GM23248 (cell line): ENCODE data around the gene KCNG2. TPM values are rescaled to one million over a fixed set of nuclear protein-coding genes. Genes with fewer than 3 reads are reported as not detected.

Source experiments
- DNase-seq: peaks from one replicate; pipeline ENCODE4 v3.0.0-alpha.2; 2015
- H2AFZ ChIP-seq: fragments of 200-600 bp; sonication (generic); 2 replicates; pipeline ENCODE4 v1.6.1; 2016; ENCODE audit warnings: antibody characterized with exemption
- H3F3A ChIP-seq: fragments of 200-600 bp; sonication (generic); 2 replicates; pipeline ENCODE4 v1.6.1; 2016; ENCODE audit warnings: mild to moderate bottlenecking, antibody characterized with exemption, mixed run types; ENCODE audit not compliant: insufficient read depth
- H3K27ac ChIP-seq: fragments of 200-600 bp; sonication (generic); 2 replicates; pipeline ENCODE4 v1.5.1; 2016; ENCODE audit warnings: mild to moderate bottlenecking
- H3K27me3 ChIP-seq: fragments of 200-600 bp; sonication (generic); replicated peaks from 2 replicates; pipeline ENCODE4 v1.6.1; 2016; ENCODE audit warnings: mild to moderate bottlenecking; ENCODE audit not compliant: insufficient read depth
- H3K36me3 ChIP-seq: fragments of 200-600 bp; sonication (generic); 2 replicates; pipeline ENCODE4 v1.6.1; 2016; ENCODE audit warnings: low read depth, mild to moderate bottlenecking
- H3K4me1 ChIP-seq: fragments of 200-600 bp; sonication (generic); 2 replicates; pipeline ENCODE4 v1.6.1; 2016; ENCODE audit warnings: mild to moderate bottlenecking; ENCODE audit not compliant: insufficient read depth
- H3K4me2 ChIP-seq: fragments of 200-600 bp; sonication (generic); one replicate; pipeline ENCODE4 v1.6.1; 2016; ENCODE audit warnings: mild to moderate bottlenecking; ENCODE audit not compliant: unreplicated experiment
- H3K4me3 ChIP-seq: fragments of 200-600 bp; sonication (generic); 2 replicates; pipeline ENCODE4 v1.5.1; 2016; ENCODE audit warnings: mild to moderate bottlenecking
- H3K79me2 ChIP-seq: fragments of 200-600 bp; sonication (generic); 2 replicates; pipeline ENCODE4 v1.6.1; 2016; ENCODE audit warnings: mild to moderate bottlenecking; ENCODE audit not compliant: insufficient read depth
- H3K9ac ChIP-seq: fragments of 200-600 bp; sonication (generic); 2 replicates; pipeline ENCODE4 v1.6.1; 2016; ENCODE audit warnings: mild to moderate bottlenecking
- H3K9me2 ChIP-seq: fragments of 200-600 bp; sonication (generic); 2 replicates; pipeline ENCODE4 v1.6.1; 2016; ENCODE audit warnings: mixed run types, mild to moderate bottlenecking, moderate library complexity; ENCODE audit not compliant: insufficient read depth
- H3K9me3 ChIP-seq: fragments of 200-600 bp; sonication (generic); one replicate; pipeline ENCODE4 v1.6.1; 2017; ENCODE audit warnings: low read depth
- H4K20me1 ChIP-seq: fragments of 200-600 bp; sonication (generic); 2 replicates; pipeline ENCODE4 v1.6.0; 2016; ENCODE audit not compliant: insufficient read depth
- EZH2 ChIP-seq: fragments of 200-600 bp; sonication (generic); IDR thresholded peaks from 2 replicates; pipeline ENCODE4 v1.6.1; 2018; ENCODE audit warnings: antibody characterized with exemption, mild to moderate bottlenecking; ENCODE audit not compliant: insufficient read depth, poor library complexity, severe bottlenecking
- EZH2phosphoT487 ChIP-seq: fragments of 200-600 bp; sonication (generic); IDR thresholded peaks from 2 replicates; pipeline ENCODE4 v1.6.1; 2018; ENCODE audit warnings: antibody characterized with exemption, moderate library complexity, mild to moderate bottlenecking, low read depth; ENCODE audit not compliant: insufficient read depth
- WGBS, 2 experiments: methylation state at CpG; one replicate each; pipeline ENCODE4 v1.1.6; 2015 to 2017; ENCODE audit warnings: low lambda C conversion rate in 2 of 2, low coverage in 1 of 2; ENCODE audit errors: missing lambda C conversion rate in 2 of 2; 5-methylcytosine and 5-hydroxymethylcytosine counted together
- in situ Hi-C: fragments of 300-500 bp; cut with MboI; formaldehyde crosslinking; loops from 2 replicates; pipeline ENCODE4 v1.15.0; 2020
- polyA plus RNA-seq: library from polyadenylated mRNA; unstranded; fragments of >200 nt; fragmentation: Nextera tagmentation; extraction: Ambion mirVana; gene quantifications from 2 replicates; pipeline ENCODE4 v1.2.1, GENCODE V29; 2016
- total RNA-seq: library from RNA; depleted of rRNA; stranded (reverse); fragments of >200 nt; shearing (Covaris generic); gene quantifications from 2 replicates; pipeline ENCODE4 v1.2.3, GENCODE V29; 2014

Gene KCNG2
- total and polyA plus RNA-seq, 2 experiments from 2014 or later = not detected

DNA sequence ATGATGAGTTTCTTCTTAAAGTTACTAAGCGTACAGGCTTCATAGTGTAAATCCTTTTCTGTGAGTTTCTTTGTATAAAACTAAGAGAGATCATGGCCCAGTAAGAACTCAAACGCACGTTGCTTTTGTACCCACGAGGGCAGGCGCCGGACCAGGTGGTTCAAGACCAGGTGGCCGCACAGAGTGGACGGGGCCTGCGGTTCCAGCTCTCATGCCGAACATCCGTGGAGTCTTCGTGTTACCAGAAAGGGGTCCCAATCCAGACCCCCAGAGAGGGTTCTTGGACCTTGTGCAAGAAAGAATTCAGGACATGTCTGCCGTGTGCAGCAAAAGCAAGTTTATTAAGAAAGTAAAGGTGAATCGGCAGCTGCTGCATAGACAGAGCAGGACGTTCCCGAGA lies 53.0 kb downstream of the KCNG2 start:
- in situ Hi-C loops = no loop called here
- 72 to 77% methylated on average over 16 of the region's 16 CpGs for WGBS, 2 experiments

DNA sequence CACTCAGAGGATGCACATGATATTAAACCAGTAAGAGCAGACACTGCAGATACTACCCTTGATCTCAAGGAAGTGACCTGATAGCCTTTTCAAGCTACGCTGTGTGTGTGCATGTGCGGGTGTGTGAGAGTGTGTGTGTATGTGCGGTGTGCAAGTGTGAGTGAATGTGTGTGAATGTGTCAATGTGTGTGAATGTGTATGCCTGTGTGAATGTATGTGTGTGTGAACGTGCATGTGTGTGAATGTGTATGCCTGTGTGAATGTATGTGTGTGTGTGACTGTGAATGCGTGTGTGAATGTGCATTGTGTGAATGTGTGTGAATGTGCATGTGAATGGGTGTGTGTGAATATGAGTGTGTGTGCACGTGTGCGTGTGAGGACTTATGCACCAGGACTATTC lies 53.8 kb downstream of the KCNG2 start:
- no peaks in the 10 kb centered on the region for H3F3A ChIP-seq
- H3K79me2 ChIP-seq = no peaks in the 10 kb centered on the region
- no peak overlapping the region for H2AFZ ChIP-seq
- H4K20me1 ChIP-seq = no peaks in the 10 kb centered on the region
- no peaks in the 10 kb centered on the region for H3K4me1 ChIP-seq
- no peak for TF ChIP-seq EZH2
- TF ChIP-seq EZH2phosphoT487 = no peak
- no peaks in the 10 kb centered on the region for H3K36me3 ChIP-seq
- H3K9me3 ChIP-seq = no peaks in the 10 kb centered on the region
- no peak overlapping the region for H3K9ac ChIP-seq
- DNase-seq = no peak
- H3K27ac ChIP-seq = no peak overlapping the region
- H3K27me3 ChIP-seq = peaks cover 18% of the 10 kb centered on the region
- no peak overlapping the region for H3K4me2 ChIP-seq
- H3K9me2 ChIP-seq = no peaks in the 10 kb centered on the region
- 57 to 66% methylated on average over 7 of the region's 7 CpGs for WGBS, 2 experiments
- H3K4me3 ChIP-seq = no peak overlapping the region
- in situ Hi-C loops = no loop called here

More for the DNA sequence above, 53.0 kb downstream of the KCNG2 start:
- Histone ChIP-seq H3K27me3 (peaks cover 10% of the 10 kb centered on the region), H3K9me3 (no peaks in the 10 kb centered on the region), H3K36me3 (no peaks in the 10 kb centered on the region), H3K9me2 (no peaks in the 10 kb centered on the region), H3K9ac (no peak overlapping the region), H3K4me3 (no peak overlapping the region), H2AFZ (no peak overlapping the region), H3F3A (no peaks in the 10 kb centered on the region), H3K4me1 (no peaks in the 10 kb centered on the region), H3K27ac (no peak overlapping the region), H3K79me2 (no peaks in the 10 kb centered on the region), H3K4me2 (no peak overlapping the region), H4K20me1 (no peaks in the 10 kb centered on the region)
- DNase-seq = no peak
- TF ChIP-seq EZH2phosphoT487 (no peak), EZH2 (no peak)

DNA sequence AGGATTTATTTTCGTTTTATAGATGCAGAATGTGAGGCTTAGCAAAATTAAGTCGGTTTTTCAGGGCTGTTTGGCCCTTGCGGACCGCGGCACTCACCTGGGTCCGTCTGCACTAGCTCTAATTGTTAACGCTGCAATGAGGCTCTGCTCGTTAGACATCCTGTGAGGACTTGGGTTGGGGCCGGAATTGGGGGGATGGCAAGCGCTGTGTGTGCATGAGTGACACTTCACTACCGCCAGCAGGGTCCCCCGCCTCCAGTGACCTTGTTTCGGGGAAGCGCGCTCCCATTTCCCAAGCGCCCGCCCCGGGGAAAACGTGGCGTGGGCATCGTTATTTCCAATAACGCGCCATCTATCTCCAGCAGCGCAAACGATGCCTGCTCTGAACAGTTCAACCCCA lies 54.2 kb downstream of the KCNG2 start:
- Histone ChIP-seq H3K9me2 (no peaks in the 10 kb centered on the region), H3K9ac (no peak overlapping the region), H3F3A (no peaks in the 10 kb centered on the region), H2AFZ (no peak overlapping the region), H3K4me2 (no peak overlapping the region), H3K4me3 (no peak overlapping the region), H3K4me1 (no peaks in the 10 kb centered on the region), H3K27ac (no peak overlapping the region), H3K79me2 (no peaks in the 10 kb centered on the region), H3K27me3 (peaks cover 20% of the 10 kb centered on the region), H4K20me1 (no peaks in the 10 kb centered on the region), H3K36me3 (no peaks in the 10 kb centered on the region), H3K9me3 (no peaks in the 10 kb centered on the region)
- TF ChIP-seq EZH2 (no peak), EZH2phosphoT487 (no peak)
- in situ Hi-C loops = no loop called here
- 74 to 75% methylated on average over 24 to 25 of the region's 25 CpGs for WGBS, 2 experiments
- no peak for DNase-seq

DNA sequence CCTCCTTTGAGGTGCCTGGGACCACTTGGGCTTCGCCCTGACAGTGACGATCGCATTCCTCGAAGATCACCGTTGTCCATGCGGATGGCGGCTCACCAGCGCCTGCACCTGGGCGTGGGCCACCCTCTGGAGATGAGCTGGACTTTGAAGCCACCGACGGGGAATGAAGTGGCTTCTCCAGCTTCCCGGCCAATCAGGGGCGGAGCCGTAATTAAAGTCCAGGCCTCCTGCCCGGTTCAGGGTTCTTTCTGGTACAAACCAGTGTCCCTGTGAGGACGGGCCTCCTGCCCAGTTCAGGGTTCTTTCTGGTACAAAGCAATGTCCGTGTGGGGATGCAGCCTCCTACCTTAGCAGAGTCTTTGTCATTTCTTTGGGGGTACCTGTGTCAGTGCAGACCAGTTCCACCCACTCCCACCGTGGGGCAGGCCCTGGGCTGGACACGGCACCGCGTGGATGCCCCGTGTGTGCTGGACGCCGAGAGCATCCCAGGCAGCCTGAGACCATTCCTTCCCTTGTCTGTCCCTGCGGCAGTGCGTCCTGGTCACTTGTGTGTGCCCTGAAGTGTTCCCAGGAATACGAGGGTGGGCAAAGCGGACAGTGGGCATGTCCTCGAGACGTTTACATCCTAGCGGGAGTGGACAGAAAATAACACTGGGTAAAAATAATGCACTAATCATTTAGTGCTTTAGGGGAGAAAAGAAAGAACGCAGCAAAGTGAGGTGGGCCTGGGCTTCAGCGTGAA lies 55.0 kb downstream of the KCNG2 start:
- Histone ChIP-seq H3K9me3 (no peaks in the 10 kb centered on the region), H2AFZ (no peak overlapping the region), H3K4me1 (no peaks in the 10 kb centered on the region), H3F3A (no peaks in the 10 kb centered on the region), H4K20me1 (no peaks in the 10 kb centered on the region), H3K4me2 (no peak overlapping the region), H3K4me3 (no peak overlapping the region), H3K9me2 (no peaks in the 10 kb centered on the region), H3K79me2 (no peaks in the 10 kb centered on the region), H3K27ac (no peak overlapping the region), H3K27me3 (peaks cover 23% of the 10 kb centered on the region), H3K36me3 (no peaks in the 10 kb centered on the region), H3K9ac (no peak overlapping the region)
- no peak for DNase-seq
- 70 to 72% methylated on average over 32 to 33 of the region's 33 CpGs for WGBS, 2 experiments
- in situ Hi-C loops = no loop called here
- no peak for TF ChIP-seq EZH2phosphoT487
